ENCODE data around the gene TMED1. TPM values are rescaled to one million over a fixed set of nuclear protein-coding genes. Genes with fewer than 3 reads are reported as not detected.

The TMED1 gene
- polyA plus RNA-seq, 1 donor (not counting 4 experiments of a cell fraction or from before 2014, with no cell fraction given) = 18.2 TPM

DNA sequence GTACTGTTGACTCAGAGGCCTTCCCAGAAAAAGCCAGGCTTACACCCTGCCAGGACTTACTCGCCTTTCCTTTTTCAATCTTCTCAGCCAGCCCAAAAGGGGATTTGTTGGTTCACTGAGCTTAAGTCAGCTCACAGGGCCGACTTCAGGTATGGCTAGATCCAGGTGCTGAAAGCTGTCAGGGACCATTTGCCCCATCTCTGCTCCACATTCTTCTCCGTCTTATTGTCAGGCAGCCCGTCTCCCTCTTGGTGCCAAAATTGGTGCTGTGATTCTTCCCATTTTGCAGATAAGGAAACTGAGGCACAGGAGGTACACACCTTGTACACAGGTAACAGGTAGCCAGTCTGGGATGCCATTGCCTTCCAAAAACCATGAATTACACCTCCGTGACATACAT, 14.6 kb upstream of the TMED1 start:
- dilution Hi-C loops (cut with MboI; ENCODE audit: extremely low pct_ligation_motif_present, low sequenced_read_pairs) = no loop called here
- H3K9me1 ChIP-seq (ENCODE audit: control insufficient read depth, extremely low read depth, insufficient read depth, low read length) = no peaks in the 10 kb centered on the region
- H2AFZ ChIP-seq (ENCODE audit: control insufficient read depth, low read length) = no peak overlapping the region
- H4K20me1 ChIP-seq (ENCODE audit: control insufficient read depth, extremely low read depth, insufficient read depth, low read length) = no peaks in the 10 kb centered on the region
- H3K36me3 ChIP-seq (ENCODE audit: control insufficient read depth in 2 of 2, extremely low read depth in 1 of 2, insufficient read depth in 2 of 2, low read length in 2 of 2) = no peaks in the 10 kb centered on the region
- H3K4me3 ChIP-seq (ENCODE audit: control insufficient read depth in 2 of 3, extremely low read depth in 1 of 3, insufficient read depth in 2 of 3, low read depth in 1 of 3, low read length in 3 of 3) = no peak overlapping the region
- TF ChIP-seq, protein P1, sequence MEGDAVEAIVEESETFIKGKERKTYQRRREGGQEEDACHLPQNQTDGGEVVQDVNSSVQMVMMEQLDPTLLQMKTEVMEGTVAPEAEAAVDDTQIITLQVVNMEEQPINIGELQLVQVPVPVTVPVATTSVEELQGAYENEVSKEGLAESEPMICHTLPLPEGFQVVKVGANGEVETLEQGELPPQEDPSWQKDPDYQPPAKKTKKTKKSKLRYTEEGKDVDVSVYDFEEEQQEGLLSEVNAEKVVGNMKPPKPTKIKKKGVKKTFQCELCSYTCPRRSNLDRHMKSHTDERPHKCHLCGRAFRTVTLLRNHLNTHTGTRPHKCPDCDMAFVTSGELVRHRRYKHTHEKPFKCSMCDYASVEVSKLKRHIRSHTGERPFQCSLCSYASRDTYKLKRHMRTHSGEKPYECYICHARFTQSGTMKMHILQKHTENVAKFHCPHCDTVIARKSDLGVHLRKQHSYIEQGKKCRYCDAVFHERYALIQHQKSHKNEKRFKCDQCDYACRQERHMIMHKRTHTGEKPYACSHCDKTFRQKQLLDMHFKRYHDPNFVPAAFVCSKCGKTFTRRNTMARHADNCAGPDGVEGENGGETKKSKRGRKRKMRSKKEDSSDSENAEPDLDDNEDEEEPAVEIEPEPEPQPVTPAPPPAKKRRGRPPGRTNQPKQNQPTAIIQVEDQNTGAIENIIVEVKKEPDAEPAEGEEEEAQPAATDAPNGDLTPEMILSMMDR (optimal IDR thresholded peaks at IDR 0.05 in 1 of 3, IDR thresholded peaks at IDR 0.05 in 1 of 3, conservative IDR thresholded peaks at IDR 0.05 in 1 of 3; ENCODE audit: extremely low read depth in 1 of 3, insufficient read depth in 2 of 3, low read length in 3 of 3) = no peak
- TF ChIP-seq EZH2 (IDR thresholded peaks at IDR 0.05; ENCODE audit: low read length) = no peak
- no peak overlapping the region for H3K27ac ChIP-seq (ENCODE audit: control insufficient read depth, insufficient read depth, low read length)
- FAIRE-seq = no peak
- H3K4me2 ChIP-seq (ENCODE audit: control insufficient read depth, extremely low read depth, insufficient read depth, low read depth, low read length) = no peak overlapping the region
- DNase-seq (ENCODE audit: low read depth, low spot score) = no peak
- H3K27me3 ChIP-seq (ENCODE audit: control insufficient read depth, extremely low read depth, insufficient read depth, low read length) = no peaks in the 10 kb centered on the region
- no peak overlapping the region for H3K9ac ChIP-seq (ENCODE audit: control insufficient read depth, extremely low read depth, insufficient read depth, low read length)
- H3K79me2 ChIP-seq (ENCODE audit: control insufficient read depth, insufficient read depth, low read length) = no peaks in the 10 kb centered on the region
- no peaks in the 10 kb centered on the region for H3K4me1 ChIP-seq (ENCODE audit: control insufficient read depth, extremely low read depth, insufficient read depth, low read length)
- no peaks in the 10 kb centered on the region for H3K9me3 ChIP-seq (ENCODE audit: control insufficient read depth, low read depth, low read length)

GRCh38 chr19:10848230-10848856, 12.3 kb upstream of the TMED1 start, which contains the start of gene C19orf38:
TSS of gene C19orf38 (plus strand) at chr19:10848415. CDS start at chr19:10848509, 94 bp downstream.
- dilution Hi-C loops (cut with MboI; ENCODE audit: extremely low pct_ligation_motif_present, low sequenced_read_pairs) = no loop called here
- no peaks in the 10 kb centered on the region for H3K9me3 ChIP-seq (ENCODE audit: control insufficient read depth, low read depth, low read length)
- H3K9ac ChIP-seq (ENCODE audit: control insufficient read depth, extremely low read depth, insufficient read depth, low read length) = no peak within 1 kb of the TSS
- no peak for DNase-seq (ENCODE audit: low read depth, low spot score)
- no peaks in the 10 kb centered on the region for H3K9me1 ChIP-seq (ENCODE audit: control insufficient read depth, extremely low read depth, insufficient read depth, low read length)
- no peak for FAIRE-seq
- no peak within 1 kb of the TSS for H2AFZ ChIP-seq (ENCODE audit: control insufficient read depth, low read length)
- no peaks in the 10 kb centered on the region for H3K27me3 ChIP-seq (ENCODE audit: control insufficient read depth, extremely low read depth, insufficient read depth, low read length)
- H3K4me3 ChIP-seq (ENCODE audit: control insufficient read depth in 2 of 3, extremely low read depth in 1 of 3, insufficient read depth in 2 of 3, low read depth in 1 of 3, low read length in 3 of 3) = no peak within 1 kb of the TSS
- H3K27ac ChIP-seq (ENCODE audit: control insufficient read depth, insufficient read depth, low read length) = no peak within 1 kb of the TSS
- no peaks in the 10 kb centered on the region for H4K20me1 ChIP-seq (ENCODE audit: control insufficient read depth, extremely low read depth, insufficient read depth, low read length)
- H3K36me3 ChIP-seq (ENCODE audit: control insufficient read depth in 2 of 2, extremely low read depth in 1 of 2, insufficient read depth in 2 of 2, low read length in 2 of 2) = no peaks in the 10 kb centered on the region
- TF ChIP-seq EZH2 (IDR thresholded peaks at IDR 0.05; ENCODE audit: low read length) = no peak
- TF ChIP-seq, protein P1 (optimal IDR thresholded peaks at IDR 0.05 in 1 of 3, IDR thresholded peaks at IDR 0.05 in 1 of 3, conservative IDR thresholded peaks at IDR 0.05 in 1 of 3; ENCODE audit: extremely low read depth in 1 of 3, insufficient read depth in 2 of 3, low read length in 3 of 3) = no peak
- no peaks in the 10 kb centered on the region for H3K4me1 ChIP-seq (ENCODE audit: control insufficient read depth, extremely low read depth, insufficient read depth, low read length)
- H3K4me2 ChIP-seq (ENCODE audit: control insufficient read depth, extremely low read depth, insufficient read depth, low read depth, low read length) = no peak within 1 kb of the TSS
- H3K79me2 ChIP-seq (ENCODE audit: control insufficient read depth, insufficient read depth, low read length) = no peaks in the 10 kb centered on the region
